Measurements from ENCODE around the gene PAK5.

DNA sequence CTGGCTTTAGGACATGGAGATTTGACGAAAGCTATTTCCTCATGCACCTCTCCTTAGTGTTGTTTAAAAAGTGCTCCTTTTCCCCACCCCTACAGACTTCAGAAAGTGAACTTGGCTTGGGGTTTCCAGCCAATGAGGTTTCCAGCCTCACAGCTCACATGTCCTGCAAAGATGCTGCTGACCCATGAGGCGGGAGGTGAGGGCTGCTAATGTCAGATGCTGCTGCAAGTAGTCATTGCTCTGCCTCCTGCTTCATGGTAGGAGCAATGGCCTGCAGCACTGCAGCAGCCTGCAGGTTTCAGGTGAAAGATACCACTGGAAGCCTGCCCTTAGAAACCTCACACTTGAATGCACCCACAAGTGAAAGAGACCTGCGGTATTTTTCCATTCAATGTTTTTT lies 211.7 kb downstream of the PAK5 start:
- no peak for TF ChIP-seq POLR2AphosphoS5 (IDR thresholded peaks at IDR 0.05; ENCODE audit: low read depth, low read length)
- TF ChIP-seq ELF4 (CRISPR knock-in tag; IDR thresholded peaks at IDR 0.05; ENCODE audit: borderline replicate concordance), result no peak
- no peak for TF ChIP-seq NFYB (CRISPR knock-in tag; IDR thresholded peaks at IDR 0.05)
- TF ChIP-seq ZNF75D (CRISPR knock-in tag; IDR thresholded peaks at IDR 0.05; ENCODE audit: borderline replicate concordance), result no peak
- no peak for TF ChIP-seq ZNF326 (CRISPR knock-in tag; IDR thresholded peaks at IDR 0.05; ENCODE audit: borderline replicate concordance)
- TF ChIP-seq, protein P1, sequence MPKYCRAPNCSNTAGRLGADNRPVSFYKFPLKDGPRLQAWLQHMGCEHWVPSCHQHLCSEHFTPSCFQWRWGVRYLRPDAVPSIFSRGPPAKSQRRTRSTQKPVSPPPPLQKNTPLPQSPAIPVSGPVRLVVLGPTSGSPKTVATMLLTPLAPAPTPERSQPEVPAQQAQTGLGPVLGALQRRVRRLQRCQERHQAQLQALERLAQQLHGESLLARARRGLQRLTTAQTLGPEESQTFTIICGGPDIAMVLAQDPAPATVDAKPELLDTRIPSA (CRISPR knock-in tag; IDR thresholded peaks at IDR 0.05; ENCODE audit: borderline replicate concordance), result no peak
- TF ChIP-seq ATF7 (IDR thresholded peaks at IDR 0.05), result no peak
- no peak for TF ChIP-seq ATF7 (CRISPR knock-in tag; IDR thresholded peaks at IDR 0.05)
- TF ChIP-seq ZNF282 (IDR thresholded peaks at IDR 0.05; ENCODE audit: partially characterized antibody), result no peak
- TF ChIP-seq REL (CRISPR knock-in tag; conservative IDR thresholded peaks at IDR 0.05), result no peak
- TF ChIP-seq CHD2 (IDR thresholded peaks at IDR 0.05; ENCODE audit: low read depth, low read length), result no peak
